AG04449 (cell line): ENCODE results near the gene RASGRF1.

ENCODE experiments used
- CTCF ChIA-PET: fragments of 350-600 bp; formaldehyde crosslinking; extraction: SDS; loops from one replicate; lab custom pipeline; 2021; ENCODE audit warnings: antibody characterized with exemption; lab: Yijun Ruan, JAX
- POLR2A ChIA-PET: fragments of 400-600, 350-600 bp; formaldehyde crosslinking; extraction: SDS; loops from one replicate; lab custom pipeline; 2020; ENCODE audit warnings: antibody characterized with exemption, inconsistent platforms; lab: Yijun Ruan, JAX
- DNase-seq: peaks from one replicate; pipeline ENCODE4 v3.0.0-alpha.2; 2010; ENCODE audit warnings: low read depth, low spot score
- H3K4me3 ChIP-seq: 2 replicates; pipeline ENCODE4 v1.5.1; 2011; ENCODE audit warnings: low read depth, mild to moderate bottlenecking, control low read depth, low read length
- TF ChIP-seq, protein P1 (sequence below): IDR thresholded peaks from one replicate; pipeline ENCODE4 v1.5.1; 2011; ENCODE audit warnings: mild to moderate bottlenecking, moderate library complexity, low read length, control low read depth, inconsistent platforms; ENCODE audit not compliant: insufficient read depth; ENCODE audit errors: missing control alignments

RASGRF1 gene

DNA sequence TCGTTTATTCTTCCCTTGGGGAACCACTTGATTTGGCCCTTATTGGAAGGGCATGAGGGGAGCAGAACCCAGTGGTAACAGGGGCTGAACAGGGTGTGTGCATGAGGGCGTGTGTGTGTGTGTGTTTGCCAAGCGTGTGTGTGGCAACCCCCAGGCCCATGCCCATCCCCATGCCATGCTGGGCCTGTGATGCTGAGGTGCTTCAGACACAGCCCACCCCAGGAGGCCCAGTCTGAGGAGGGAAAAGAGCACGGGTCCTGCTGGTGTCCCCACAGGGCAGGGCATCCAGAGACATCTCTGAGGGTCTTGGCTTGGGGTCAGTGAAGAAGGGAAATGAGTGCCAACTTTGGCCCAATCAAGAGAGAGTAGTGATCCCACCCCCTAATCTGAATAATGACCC is 71.6 kb downstream of the RASGRF1 start:
- no peak overlapping the region for H3K4me3 ChIP-seq
- ChIA-PET CTCF (interaction anchor here (0.8 to 3.9 kb wide), 4 partner anchors 10 to 166 kb away, joined by 3 to 15 read pairs (median 4); no protein-coding TSS in a partner anchor), POLR2A (no interaction called here)
- TF ChIP-seq, protein P1, sequence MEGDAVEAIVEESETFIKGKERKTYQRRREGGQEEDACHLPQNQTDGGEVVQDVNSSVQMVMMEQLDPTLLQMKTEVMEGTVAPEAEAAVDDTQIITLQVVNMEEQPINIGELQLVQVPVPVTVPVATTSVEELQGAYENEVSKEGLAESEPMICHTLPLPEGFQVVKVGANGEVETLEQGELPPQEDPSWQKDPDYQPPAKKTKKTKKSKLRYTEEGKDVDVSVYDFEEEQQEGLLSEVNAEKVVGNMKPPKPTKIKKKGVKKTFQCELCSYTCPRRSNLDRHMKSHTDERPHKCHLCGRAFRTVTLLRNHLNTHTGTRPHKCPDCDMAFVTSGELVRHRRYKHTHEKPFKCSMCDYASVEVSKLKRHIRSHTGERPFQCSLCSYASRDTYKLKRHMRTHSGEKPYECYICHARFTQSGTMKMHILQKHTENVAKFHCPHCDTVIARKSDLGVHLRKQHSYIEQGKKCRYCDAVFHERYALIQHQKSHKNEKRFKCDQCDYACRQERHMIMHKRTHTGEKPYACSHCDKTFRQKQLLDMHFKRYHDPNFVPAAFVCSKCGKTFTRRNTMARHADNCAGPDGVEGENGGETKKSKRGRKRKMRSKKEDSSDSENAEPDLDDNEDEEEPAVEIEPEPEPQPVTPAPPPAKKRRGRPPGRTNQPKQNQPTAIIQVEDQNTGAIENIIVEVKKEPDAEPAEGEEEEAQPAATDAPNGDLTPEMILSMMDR, result no peak
- DNase-seq, result no peak

DNA sequence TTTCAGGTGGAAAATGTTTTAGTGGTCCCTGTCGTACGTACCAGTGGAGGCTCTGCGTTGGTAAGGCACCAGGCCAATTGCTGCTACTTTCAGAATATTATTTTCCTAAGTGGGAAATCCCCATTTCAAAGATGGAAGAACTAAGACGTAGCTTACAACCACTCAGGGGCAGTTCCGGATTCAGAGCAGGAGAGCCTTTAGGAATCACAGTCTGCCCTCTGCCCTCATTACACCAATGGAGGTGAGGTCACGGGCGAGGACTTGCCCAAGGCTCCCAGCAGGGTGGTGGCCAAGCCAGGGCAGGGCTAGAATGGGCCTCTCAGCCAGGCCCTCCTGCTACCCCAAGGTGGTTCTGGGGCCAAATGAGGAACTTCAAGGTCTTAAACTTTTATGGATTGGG is 72.6 kb downstream of the RASGRF1 start:
- POLR2A ChIA-PET, result no interaction called here
- CTCF ChIA-PET, result interaction anchor here (0.8 to 1.1 kb wide), 3 partner anchors 11 to 167 kb away, joined by 3 to 4 read pairs (median 3); no protein-coding TSS in a partner anchor
- no peak overlapping the region for H3K4me3 ChIP-seq
- TF ChIP-seq, protein P1, result no peak
- DNase-seq, result no peak

DNA sequence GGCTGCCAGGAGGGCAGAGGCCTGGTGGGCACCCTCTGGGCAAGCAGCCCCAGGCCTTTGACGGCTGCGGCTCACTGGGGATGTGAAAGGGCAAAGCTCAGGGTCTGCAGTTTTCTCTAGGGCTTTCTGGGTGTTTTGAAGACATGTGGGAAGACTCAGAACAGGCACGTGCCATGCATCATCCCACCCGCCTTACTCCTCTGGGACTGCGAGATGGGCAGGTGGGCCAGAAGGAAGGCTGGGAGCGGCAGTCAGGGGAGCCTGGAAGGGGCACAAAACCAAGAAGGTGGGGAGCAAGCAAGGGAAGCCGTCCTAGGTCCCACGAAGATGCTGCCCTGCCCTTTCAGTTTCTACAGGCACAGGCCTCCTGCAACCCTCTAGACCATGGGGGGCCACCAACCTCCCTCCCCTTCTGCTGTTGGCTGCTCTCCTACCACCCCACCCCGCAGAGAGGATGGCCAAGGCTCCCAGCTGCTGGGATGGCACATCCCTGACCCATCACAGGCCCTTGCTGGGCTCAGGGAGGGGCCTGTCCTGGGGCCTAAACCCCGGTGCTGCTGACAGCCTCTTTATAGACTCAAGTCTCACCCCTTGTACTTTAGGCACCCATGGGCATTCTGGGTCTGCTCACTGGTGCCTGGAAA is 73.9 kb downstream of the RASGRF1 start:
- DNase-seq, result no peak
- no peak overlapping the region for H3K4me3 ChIP-seq
- TF ChIP-seq, protein P1, result no peak
- ChIA-PET POLR2A (no interaction called here), CTCF (interaction anchor here (1.1 kb wide), 2 partner anchors 9 to 12 kb away, joined by 3 to 4 read pairs; no protein-coding TSS in a partner anchor)

DNA sequence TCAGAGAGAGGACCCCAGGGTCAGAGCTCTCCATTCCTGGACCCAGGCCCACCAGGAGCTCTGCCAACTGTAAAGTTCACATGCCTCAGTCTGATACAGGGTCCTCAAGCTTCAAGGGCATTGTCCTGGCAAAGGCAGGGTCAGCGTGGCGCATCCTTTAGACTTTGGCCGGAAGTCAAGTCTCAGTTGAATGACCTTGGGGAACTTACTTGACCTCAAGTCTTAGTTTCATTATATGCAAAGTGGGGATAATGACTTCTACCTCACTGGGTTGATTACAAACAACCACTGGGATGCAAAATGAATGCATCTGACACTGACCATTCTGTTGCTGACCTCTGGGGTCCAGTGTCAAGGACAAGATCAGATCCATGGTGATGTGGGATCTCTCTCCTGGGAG is 75.2 kb downstream of the RASGRF1 start:
- H3K4me3 ChIP-seq, result no peak overlapping the region
- TF ChIP-seq, protein P1, result no peak
- CTCF ChIA-PET, result interaction anchor here (1.1 to 1.2 kb wide), 3 partner anchors 8 to 169 kb away, joined by 3 to 4 read pairs (median 3); no protein-coding TSS in a partner anchor
- no peak for DNase-seq
- POLR2A ChIA-PET, result no interaction called here

DNA sequence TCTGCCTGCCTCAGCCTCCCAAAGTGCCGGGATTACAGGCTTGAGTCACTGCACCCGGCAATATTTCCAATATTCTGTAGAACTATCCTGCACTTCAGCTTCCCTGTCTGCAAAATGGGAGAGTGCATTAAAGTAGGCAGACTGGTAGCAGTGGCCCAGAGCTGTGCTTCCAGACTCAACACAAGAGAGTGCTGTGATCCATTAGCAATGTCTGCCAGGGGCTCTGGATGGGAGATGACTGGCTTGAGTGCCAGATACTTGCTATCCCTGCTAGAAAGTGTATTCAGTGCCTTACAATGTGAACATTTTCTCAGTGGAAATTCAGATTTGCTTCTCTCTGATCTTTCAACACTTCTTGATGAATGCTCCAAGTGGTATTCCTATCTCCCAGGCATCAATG is 80.3 kb downstream of the RASGRF1 start:
- no peak for DNase-seq
- CTCF ChIA-PET, result no interaction called here
- no peak overlapping the region for H3K4me3 ChIP-seq
- TF ChIP-seq, protein P1, result no peak
- POLR2A ChIA-PET, result no interaction called here

DNA sequence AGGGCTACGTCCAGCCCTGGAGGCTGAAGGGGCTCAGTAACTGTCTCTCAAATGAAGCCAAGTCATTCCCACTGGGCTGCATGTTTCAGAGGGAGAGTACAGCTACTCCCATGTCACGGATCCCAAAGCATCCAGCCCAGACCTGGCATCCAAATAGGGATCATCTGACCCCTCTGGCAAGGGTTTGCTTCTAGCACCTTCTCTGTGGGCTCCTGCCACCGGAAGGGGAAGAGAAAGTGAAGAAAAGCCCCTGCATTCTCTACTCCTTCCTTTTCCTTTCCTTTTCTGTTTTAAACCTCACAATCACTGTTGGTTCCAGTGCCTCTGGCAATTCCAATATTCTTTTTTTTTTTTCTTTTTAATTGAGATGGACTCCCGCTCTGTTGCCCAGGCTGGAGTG is 81.2 kb downstream of the RASGRF1 start:
- TF ChIP-seq, protein P1, result no peak
- H3K4me3 ChIP-seq, result no peak overlapping the region
- DNase-seq, result no peak
- ChIA-PET CTCF (no interaction called here), POLR2A (no interaction called here)
